WERI-Rb-1 (cell line): ENCODE data around the gene GOLGA8G.
"Not testable (repeated sequence)": the region's sequence is repeated elsewhere in the genome, so short reads cannot be mapped to it uniquely, and the experiment has no call there.

ENCODE experiments used
- DNase-seq: peaks from one replicate; pipeline ENCODE4 v3.0.0-alpha.2; 2020
- H3K27ac ChIP-seq: fragments of 250-450 bp; sonication (Bioruptor Pico); 2 replicates; pipeline ENCODE4 v1.5.1; 2020; ENCODE audit warnings: mild to moderate bottlenecking, moderate library complexity
- H3K27me3 ChIP-seq: fragments of 250-450 bp; sonication (Bioruptor Pico); 2 replicates; pipeline ENCODE4 v1.5.1; 2021; ENCODE audit warnings: mild to moderate bottlenecking, low read depth, moderate library complexity; ENCODE audit not compliant: insufficient read depth, severe bottlenecking
- H3K36me3 ChIP-seq: fragments of 250-450 bp; sonication (Bioruptor Pico); 2 replicates; pipeline ENCODE4 v1.5.1; 2020; ENCODE audit warnings: mild to moderate bottlenecking, moderate library complexity
- H3K4me3 ChIP-seq: 2 replicates; pipeline ENCODE4 v1.5.1; 2011; ENCODE audit warnings: low read depth, mild to moderate bottlenecking, control low read depth, low read length
- H3K9me3 ChIP-seq: fragments of 250-450 bp; sonication (Bioruptor Pico); 2 replicates; pipeline ENCODE4 v1.5.1; 2021; ENCODE audit warnings: mild to moderate bottlenecking, moderate library complexity; ENCODE audit not compliant: severe bottlenecking

GOLGA8G gene, protein sequence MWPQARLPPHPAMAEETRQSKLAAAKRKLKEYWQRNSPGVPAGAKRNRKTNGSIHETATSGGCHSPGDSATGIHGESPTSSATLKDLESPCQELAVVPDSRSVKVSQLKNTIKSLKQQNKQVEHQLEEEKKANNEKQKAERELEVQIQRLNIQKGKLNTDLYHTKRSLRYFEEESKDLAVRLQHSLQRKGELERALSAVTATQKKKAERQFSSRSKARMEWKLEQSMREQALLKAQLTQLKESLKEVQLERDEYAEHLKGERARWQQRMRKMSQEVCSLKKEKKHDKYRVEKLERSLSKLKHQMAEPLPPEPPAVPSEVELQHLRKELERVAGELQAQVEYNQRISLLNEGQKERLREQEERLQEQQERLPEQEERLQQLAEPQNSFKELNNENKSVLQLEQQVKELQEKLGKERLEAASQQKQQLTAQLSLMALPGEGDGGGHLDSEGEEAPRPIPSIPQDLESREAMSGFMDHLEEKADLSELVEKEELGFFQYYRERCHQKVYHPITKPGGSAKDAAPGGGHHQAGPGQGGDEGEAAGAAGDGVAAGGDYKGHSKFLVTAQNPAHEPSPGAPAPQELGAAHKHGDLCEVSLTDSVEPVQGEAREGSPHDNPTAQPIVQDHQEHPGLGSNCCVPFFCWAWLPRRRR

GRCh38 chr15:28532954-28533353 is at the start of gene GOLGA8G:
Gene GOLGA8G (minus strand): TSS chr15:28532971. CDS start chr15:28532909, 62 bp downstream.
- H3K4me3 ChIP-seq, H3K27me3 ChIP-seq, DNase-seq, H3K27ac ChIP-seq, H3K36me3 ChIP-seq, H3K9me3 ChIP-seq: not testable (repeated sequence)

GRCh38 chr15:28573351-28573750 is 40.6 kb upstream of the GOLGA8G start:
- H3K36me3 ChIP-seq, H3K27me3 ChIP-seq, H3K27ac ChIP-seq: not testable (repeated sequence)

GRCh38 chr15:28553268-28553667 is 20.5 kb upstream of the GOLGA8G start, which contains the start of gene GOLGA6L25:
Gene GOLGA6L25 (plus strand): TSS chr15:28553568. CDS start chr15:28553629, 61 bp downstream.
- not testable (repeated sequence) for H3K27ac ChIP-seq, H3K36me3 ChIP-seq, DNase-seq, H3K27me3 ChIP-seq, H3K9me3 ChIP-seq, H3K4me3 ChIP-seq

More at GRCh38 chr15:28573351-28573750, 40.6 kb upstream of the GOLGA8G start:
- H3K9me3 ChIP-seq, H3K4me3 ChIP-seq, DNase-seq: not testable (repeated sequence)

DNA sequence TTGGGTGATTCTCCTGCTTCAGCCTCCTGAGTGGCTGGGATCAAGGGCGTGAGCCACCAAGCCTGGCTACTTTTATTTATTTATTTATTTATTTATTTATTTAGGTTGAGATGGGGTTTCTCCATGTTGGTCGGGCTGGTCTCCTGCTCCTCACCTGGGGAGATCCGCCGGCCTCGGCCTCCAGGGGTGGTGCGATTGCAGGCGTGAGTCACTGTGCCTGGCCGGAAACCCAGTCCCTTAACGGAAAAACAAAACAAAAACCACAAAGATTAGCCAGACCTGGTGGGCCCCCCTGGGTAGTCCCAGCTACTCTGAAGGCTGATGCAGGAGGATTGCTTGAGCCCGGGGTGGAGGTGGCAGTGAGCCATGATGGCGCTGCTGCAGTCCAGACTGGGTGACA is 17.6 kb downstream of the GOLGA8G start:
- DNase-seq, H3K9me3 ChIP-seq, H3K4me3 ChIP-seq, H3K27me3 ChIP-seq, H3K27ac ChIP-seq, H3K36me3 ChIP-seq: not testable (repeated sequence)

- H3K36me3 ChIP-seq, H3K27me3 ChIP-seq, H3K9me3 ChIP-seq, H3K4me3 ChIP-seq, H3K27ac ChIP-seq: not testable (repeated sequence)
- peak; percentile 5 for DNase-seq
Measured at GRCh38 chr15:28514128-28514527, 18.6 kb downstream of the GOLGA8G start.

DNA sequence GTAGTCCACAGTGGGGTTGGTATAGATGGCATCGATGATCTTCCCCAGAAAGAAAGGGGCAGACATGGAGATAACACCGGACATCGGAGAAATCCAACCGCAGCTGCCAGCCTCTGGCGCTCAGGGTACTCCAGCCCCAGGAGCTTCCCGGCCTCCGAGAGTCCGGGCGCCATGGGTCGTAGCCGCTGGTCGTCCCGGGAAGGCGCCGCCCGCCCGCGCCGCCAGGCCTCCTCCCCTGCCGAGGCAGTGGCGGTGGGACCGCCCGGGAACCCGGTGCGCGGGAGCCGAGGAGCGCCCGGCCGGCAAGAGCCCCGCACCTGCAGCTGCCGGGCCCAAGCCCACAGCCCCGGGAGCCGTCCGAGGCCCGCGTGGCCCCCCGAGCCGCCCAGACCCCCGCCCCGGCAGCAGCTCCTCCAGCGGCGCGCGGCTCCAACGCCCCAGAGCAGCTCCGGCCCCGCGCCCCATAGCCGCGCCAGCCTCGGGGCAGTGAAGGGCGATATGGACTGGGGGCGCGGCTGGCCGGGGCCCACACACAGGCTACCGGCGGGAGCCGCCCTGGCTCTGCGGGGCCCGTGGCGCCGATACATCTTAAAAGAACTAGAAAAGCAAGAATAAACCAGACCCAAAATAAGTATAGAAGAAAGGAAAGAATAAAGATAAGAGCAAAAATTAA is 24.4 kb downstream of the GOLGA8G start:
- not testable (repeated sequence) for DNase-seq, H3K4me3 ChIP-seq, H3K27me3 ChIP-seq, H3K27ac ChIP-seq, H3K36me3 ChIP-seq, H3K9me3 ChIP-seq

- H3K36me3 ChIP-seq, H3K27me3 ChIP-seq, DNase-seq, H3K9me3 ChIP-seq, H3K4me3 ChIP-seq, H3K27ac ChIP-seq: not testable (repeated sequence)
Measured at GRCh38 chr15:28481340-28481739, 51.4 kb downstream of the GOLGA8G start.
